ENCODE data around the gene WRNIP1. TPM values are rescaled to one million over a fixed set of nuclear protein-coding genes. Genes with fewer than 3 reads are reported as not detected.

The WRNIP1 gene
- total RNA-seq, 1 experiment from 2014 or later: 38.1 TPM

GRCh38 chr6:2733324-2733723 is 31.9 kb upstream of the WRNIP1 start:
- Mint-ChIP-seq H3K9me3 (no peaks in the 10 kb centered on the region), H3K27ac (no peak overlapping the region), H3K27me3 (ENCODE audit: low read depth) (no peaks in the 10 kb centered on the region), H3K36me3 (ENCODE audit: insufficient read depth in 1 of 3, low read depth in 3 of 3) (no peaks in the 10 kb centered on the region), H3K4me3 (no peak overlapping the region), H3K4me1 (peaks cover 59 to 63% of the 10 kb centered on the region in 2 experiments)
- Histone ChIP-seq H4K5ac (ENCODE audit: insufficient read length, low read depth, low read length) (no peak overlapping the region), H3K23ac (ENCODE audit: insufficient read length, low read depth, low read length) (no peak overlapping the region), H4K20me1 (ENCODE audit: control insufficient read depth, insufficient read depth, insufficient read length) (no peaks in the 10 kb centered on the region), H3K14ac (ENCODE audit: insufficient read depth, low read length) (no peak overlapping the region), H3K4me2 (ENCODE audit: insufficient read depth, insufficient read length, low read length) (no peak overlapping the region), H3K9ac (ENCODE audit: extremely low read depth, insufficient read length, low read length) (no peak overlapping the region), H3K9me3 (ENCODE audit: control insufficient read depth, low read depth, low read length) (no peaks in the 10 kb centered on the region), H3K79me1 (ENCODE audit: insufficient read depth, low read depth, low read length, poor library complexity, severe bottlenecking) (no peaks in the 10 kb centered on the region), H2BK15ac (ENCODE audit: low read depth, low read length) (no peak overlapping the region), H3K23me2 (ENCODE audit: insufficient read length, low read depth, low read length, poor library complexity, severe bottlenecking) (no peaks in the 10 kb centered on the region), H3K27me3 (ENCODE audit: insufficient read depth, low read length) (no peaks in the 10 kb centered on the region), H3K4ac (ENCODE audit: low read depth, low read length) (no peak overlapping the region), H3K18ac (ENCODE audit: insufficient read length, low read depth, low read length) (no peak overlapping the region), H2BK12ac (ENCODE audit: insufficient read length, low read depth, low read length) (no peak overlapping the region), H3K79me2 (ENCODE audit: insufficient read depth, low read length) (no peaks in the 10 kb centered on the region), H4K91ac (ENCODE audit: insufficient read length, low read depth, low read length) (no peak overlapping the region), H3T11ph (ENCODE audit: low read length) (no peak overlapping the region), H3K4me1 (ENCODE audit: insufficient read depth, low read length) (peaks cover 17% of the 10 kb centered on the region; the same call in 1 of the 2 replicates), H2BK120ac (ENCODE audit: low read depth, low read length, poor library complexity, severe bottlenecking) (no peak overlapping the region), H2AK5ac (ENCODE audit: insufficient read length, low read length) (no peak overlapping the region), H3K27ac (ENCODE audit: insufficient read length, low read depth, low read length) (no peak overlapping the region), H2AFZ (ENCODE audit: low read length) (no peak overlapping the region), H2BK20ac (ENCODE audit: low read depth, low read length, poor library complexity, severe bottlenecking) (no peak overlapping the region), H4K8ac (replicated peaks; ENCODE audit: insufficient read length, low read depth, low read length) (no peak overlapping the region), H2BK5ac (ENCODE audit: insufficient read length, low read length) (no peak overlapping the region), H3K56ac (ENCODE audit: insufficient read length, low read depth, low read length) (no peak overlapping the region)
- no CpG with 5 or more reads among the region's 5 CpGs for WGBS (ENCODE audit: extremely low coverage, insufficient read length, low lambda C conversion rate)
- no peak for DNase-seq
- no peak for TF ChIP-seq CTCF (conservative IDR thresholded peaks at IDR 0.05)
